GM12878 (cell line): ENCODE results near the gene BIVM. TPM values are rescaled to one million over a fixed set of nuclear protein-coding genes. Genes with fewer than 3 reads are reported as not detected.

Experiments used
- ATAC-seq: fragments of 200-7000 bp; cut with Tn5 transposase; 3 replicates; pipeline ENCODE4 v1.9.1; 2020; ENCODE audit warnings: mild to moderate bottlenecking, moderate library complexity
- BruUV-seq: library from RNA; stranded (reverse); fragments of 400-500 nt; replicated peaks from 2 replicates; lab custom pipeline; 2021; lab: Mats Ljungman, UMichigan
- CTCF ChIA-PET: fragments of 300-600 bp; sonication (Branson Sonifier 250); formaldehyde crosslinking; extraction: SDS; loops from one replicate; lab custom pipeline; 2021; ENCODE audit warnings: inconsistent platforms; lab: Yijun Ruan, JAX
- POLR2A ChIA-PET: fragments of 350-600 bp; formaldehyde crosslinking; extraction: SDS; loops from one replicate; lab custom pipeline; 2021; ENCODE audit warnings: inconsistent platforms; lab: Charles Lee
- RAD21 ChIA-PET: fragments of 300-600 bp; sonication (Branson Sonifier 250); formaldehyde crosslinking; loops from one replicate; lab custom pipeline; 2023; ENCODE audit warnings: antibody characterized with exemption; ENCODE audit not compliant: unreplicated experiment; lab: Charles Lee
- SMC1A ChIA-PET: fragments of 300-600 bp; sonication (Branson Sonifier 250); formaldehyde crosslinking; loops from one replicate; lab custom pipeline; 2023; ENCODE audit not compliant: unreplicated experiment, uncharacterized antibody; lab: Charles Lee
- DNase-seq: peaks from one replicate; pipeline ENCODE4 v3.0.0-alpha.2; 2011; ENCODE audit warnings: low read depth, low spot score
- FAIRE-seq: peaks from 3 replicates; lab custom pipeline; 2011; peaks lifted over from hg19 to GRCh38; lab: Jason Lieb, UNC
- H2AFZ ChIP-seq: 2 replicates; pipeline ENCODE4 v1.6.0; 2011; ENCODE audit warnings: low read depth, low read length, control low read depth; ENCODE audit not compliant: control insufficient read depth
- H3K27ac ChIP-seq: 2 replicates; pipeline ENCODE4 v1.5.1; 2011; ENCODE audit warnings: control low read depth; ENCODE audit not compliant: control insufficient read depth, insufficient read depth
- H3K27me3 ChIP-seq, 2 experiments: replicated peaks in 1 of 2; 2 replicates each; pipeline versions ENCODE4 v1.6.0 to v1.6.1; 2011; ENCODE audit warnings: low read length in 1 of 2; ENCODE audit not compliant: control insufficient read depth in 2 of 2, insufficient read depth in 2 of 2
- H3K36me3 ChIP-seq, 2 experiments: 2 replicates each; pipeline ENCODE4 v1.5.1; 2011; ENCODE audit warnings: low read length in 1 of 2; ENCODE audit not compliant: control insufficient read depth in 2 of 2, insufficient read depth in 2 of 2
- H3K4me1 ChIP-seq: 2 replicates; pipeline ENCODE4 v1.6.1; 2011; ENCODE audit warnings: mild to moderate bottlenecking, low read length, moderate library complexity, mixed read lengths; ENCODE audit not compliant: control insufficient read depth, insufficient read depth
- H3K4me2 ChIP-seq: 2 replicates; pipeline ENCODE4 v1.6.0; 2011; ENCODE audit warnings: control low read depth; ENCODE audit not compliant: control insufficient read depth, insufficient read depth
- H3K4me3 ChIP-seq: fragments of 200-600 bp; sonication (generic); 2 replicates; pipeline ENCODE4 v1.5.1; 2016
- H3K79me2 ChIP-seq: 2 replicates; pipeline ENCODE4 v1.6.0; 2011; ENCODE audit warnings: low read length; ENCODE audit not compliant: control insufficient read depth, insufficient read depth
- H3K9ac ChIP-seq: 2 replicates; pipeline ENCODE4 v1.8.0; 2011; ENCODE audit warnings: low read length, control low read depth, mixed read lengths; ENCODE audit not compliant: control insufficient read depth, insufficient read depth
- H3K9me3 ChIP-seq: replicated peaks from 3 replicates; pipeline ENCODE4 v1.5.1; 2011; ENCODE audit warnings: mild to moderate bottlenecking, low read length; ENCODE audit not compliant: control insufficient read depth, insufficient read depth
- H4K20me1 ChIP-seq: 2 replicates; pipeline ENCODE4 v1.6.0; 2011; ENCODE audit not compliant: control insufficient read depth, insufficient read depth
- BRCA1 ChIP-seq: IDR thresholded peaks from 2 replicates; pipeline ENCODE4 v1.6.1; 2011; ENCODE audit warnings: low read depth, low read length, improper control_type of control experiment
- EED ChIP-seq: sonication (generic); IDR thresholded peaks from 2 replicates; pipeline ENCODE4 v1.6.1; 2016; ENCODE audit warnings: antibody characterized with exemption, low read depth
- GABPA ChIP-seq: IDR thresholded peaks from 2 replicates; pipeline ENCODE4 v1.6.1; 2014; ENCODE audit warnings: antibody characterized with exemption, low read depth, mild to moderate bottlenecking, inconsistent platforms
- HDAC6 ChIP-seq: fragments of 200-600 bp; sonication (generic); IDR thresholded peaks from one replicate; pipeline ENCODE4 v1.8.0; 2017; ENCODE audit warnings: antibody characterized with exemption; ENCODE audit not compliant: unreplicated experiment
- JUND ChIP-seq: IDR thresholded peaks from 2 replicates; pipeline ENCODE4 v1.6.1; 2012; ENCODE audit warnings: low read depth, mild to moderate bottlenecking, low read length, improper control_type of control experiment, moderate library complexity
- SUPT20H ChIP-seq: IDR thresholded peaks from 2 replicates; pipeline ENCODE4 v1.6.1; 2011; ENCODE audit warnings: low read depth, mild to moderate bottlenecking, low read length, moderate library complexity, borderline replicate concordance; ENCODE audit not compliant: control insufficient read depth
- YY1 ChIP-seq: IDR thresholded peaks from 2 replicates; pipeline ENCODE4 v1.6.1; 2011; ENCODE audit warnings: low read depth, mild to moderate bottlenecking, low read length
- ZNF622 ChIP-seq: fragments of 450-650 bp; IDR thresholded peaks from 2 replicates; pipeline ENCODE4 v1.6.1; 2017; ENCODE audit warnings: mild to moderate bottlenecking, inconsistent platforms
- ZSCAN29 ChIP-seq: fragments of 450-650 bp; IDR thresholded peaks from 2 replicates; pipeline ENCODE4 v1.6.1; 2017; ENCODE audit warnings: mild to moderate bottlenecking, moderate library complexity
- in situ Hi-C: fragments of 300-500 bp; cut with MboI; formaldehyde crosslinking; loops from 9 replicates; pipeline ENCODE4 v1.14.3; 2018; ENCODE audit warnings: mixed read lengths
- intact Hi-C: fragments of 100-400 bp; cut with micrococcal nuclease; formaldehyde crosslinking; loops from one replicate; pipeline ENCODE4 v1.14.2; 2022; ENCODE audit not compliant: unreplicated experiment
- polyA plus RNA-seq, 11 experiments: library from polyadenylated mRNA; depleted of rRNA in 4 of 11; unstranded in 6 of 11; stranded (reverse) in 5 of 11; fragments of >200 nt; fragmentation: Nextera tagmentation in 4 of 11; fragmentation: Illumina TruSeq in 1 of 11; extraction: Ambion mirVana in 4 of 11; extraction: Trizol in 1 of 11; gene quantifications; 1 replicate in 1 of 11; 2 replicates in 10 of 11; pipeline versions ENCODE4 v1.2.1 to v1.2.3, GENCODE V29; 2011 to 2016; ENCODE audit warnings: inconsistent platforms in 2 of 11, missing spikeins in 2 of 11, low read depth in 1 of 11
- total RNA-seq, 4 experiments: library from RNA; depleted of rRNA in 3 of 4; stranded (reverse); fragments of >200 nt in 3 of 4; fragmentation: Illumina TruSeq in 1 of 4; extraction: Trizol in 1 of 4; gene quantifications; 2 replicates each; pipeline versions ENCODE4 v1.2.1 to v1.2.3, GENCODE V29; 2013 to 2021

BIVM gene
- total and polyA plus RNA-seq, 10 of the 15 experiments (the other 5 are each of a cell fraction or from before 2014, with no cell fraction given), result 3.4 to 20.1 (median 14.1) TPM

- TF ChIP-seq ZSCAN29 (no peak), JUND (no peak), GABPA (no peak), SUPT20H (no peak), HDAC6 (no peak), EED (no peak)
These were observed 8.8 kb downstream of the BIVM start (continued) for GRCh38 chr13:102807699-102808098.

GRCh38 chr13:102812611-102813287 lies 13.8 kb downstream of the BIVM start:
- peaks cover 4% of the 10 kb centered on the region for H3K9me3 ChIP-seq
- no TSS peak for BruUV-seq
- H4K20me1 ChIP-seq, result no peaks in the 10 kb centered on the region
- H3K27ac ChIP-seq, result peak overlapping the region; percentile 46; the same call in 1 of the 2 replicates
- peaks cover 0 to 2% of the 10 kb centered on the region in 2 experiments; a peak in 3 of 4 replicates for H3K36me3 ChIP-seq
- FAIRE-seq, result no peak
- no peak overlapping the region for H3K9ac ChIP-seq
- peaks cover 15% of the 10 kb centered on the region for H3K4me1 ChIP-seq
- H3K27me3 ChIP-seq, result no peaks in the 10 kb centered on the region
- ChIA-PET SMC1A (interaction anchor here (0.9 to 2.3 kb wide), 4 partner anchors 11 to 42 kb away, joined by 3 to 8 read pairs (median 6); partner anchors contain the start of gene ERCC5), POLR2A (interaction anchor here (2.3 kb wide), 1 partner anchor 15 kb away, joined by 8 read pairs; the partner anchor contains the start of genes BIVM and POGLUT2), RAD21 (interaction anchor here (2.6 kb wide), 1 partner anchor 33 kb away, joined by 6 read pairs; the partner anchor contains the start of gene ERCC5), CTCF (interaction anchor here (0.6 to 2.9 kb wide), 5 partner anchors 12 to 221 kb away, joined by 3 to 18 read pairs (median 9); partner anchors contain the start of gene ERCC5)
- no peak for DNase-seq
- intact Hi-C loops, result loop anchor here (5.0 kb wide), 1 partner anchor 40 kb away; the partner anchor contains the start of gene TEX30
- H2AFZ ChIP-seq, result peak overlapping the region; percentile 66
- peak overlapping the region; percentile 69 for H3K4me2 ChIP-seq
- peaks cover 8% of the 10 kb centered on the region for H3K79me2 ChIP-seq
- H3K4me3 ChIP-seq, result no peak overlapping the region
- peak; percentile 86 for TF ChIP-seq YY1
- TF ChIP-seq BRCA1, result no peak
- TF ChIP-seq ZNF622, result no peak
- in situ Hi-C loops, result no loop called here
- ATAC-seq, result peak; percentile 79
